ENCODE results near the gene ORC2. TPM values are rescaled to one million over a fixed set of nuclear protein-coding genes. Genes with fewer than 3 reads are reported as not detected.

The ORC2 gene
- total and polyA plus RNA-seq, 10 of the 15 experiments (the other 5 are each of a cell fraction or from before 2014, with no cell fraction given): 6.1 to 36.9 (median 17.6) TPM

GRCh38 chr2:200939832-200940231 is 23.6 kb downstream of the ORC2 start:
- intact Hi-C loops (cut with micrococcal nuclease; ENCODE audit: unreplicated experiment) (no loop called here), in situ Hi-C loops (cut with MboI) (no loop called here)
- FAIRE-seq: no peak
- H4K20me1 ChIP-seq (ENCODE audit: control insufficient read depth, insufficient read depth): no peaks in the 10 kb centered on the region
- no peak overlapping the region for H3K27ac ChIP-seq (ENCODE audit: control insufficient read depth, insufficient read depth)
- POLR2A ChIA-PET: no interaction called here
- H3K9me3 ChIP-seq (replicated peaks; ENCODE audit: control insufficient read depth, insufficient read depth, low read length): no peaks in the 10 kb centered on the region
- H2AFZ ChIP-seq (ENCODE audit: control insufficient read depth, low read depth, low read length): no peak overlapping the region
- CTCF ChIA-PET: interaction anchor here (1.0 to 1.6 kb wide), 2 partner anchors 10 to 129 kb away, joined by 3 to 5 read pairs; no protein-coding TSS in a partner anchor
- H3K4me3 ChIP-seq: no peak overlapping the region
- H3K27me3 ChIP-seq (replicated peaks in 1 of 2; ENCODE audit: control insufficient read depth in 2 of 2, insufficient read depth in 2 of 2, low read length in 1 of 2): no peaks in the 10 kb centered on the region
- no peak overlapping the region for H3K9ac ChIP-seq (ENCODE audit: control insufficient read depth, insufficient read depth, low read length)
- no TSS peak for BruUV-seq (replicated peaks)
- no peaks in the 10 kb centered on the region for H3K4me1 ChIP-seq (ENCODE audit: control insufficient read depth, insufficient read depth, low read length)
- no peak overlapping the region for H3K4me2 ChIP-seq (ENCODE audit: control insufficient read depth, insufficient read depth)
- SMC1A ChIA-PET (ENCODE audit: uncharacterized antibody, unreplicated experiment): no interaction called here
- no peak for DNase-seq (ENCODE audit: low read depth, low spot score)
- H3K79me2 ChIP-seq (ENCODE audit: control insufficient read depth, insufficient read depth, low read length): no peaks in the 10 kb centered on the region
- H3K36me3 ChIP-seq (ENCODE audit: control insufficient read depth in 2 of 2, insufficient read depth in 2 of 2, low read length in 1 of 2): peaks cover 1 to 25% of the 10 kb centered on the region in 2 experiments
- ATAC-seq: no peak
- RAD21 ChIA-PET (ENCODE audit: unreplicated experiment): no interaction called here
- WGBS (ENCODE audit: insufficient coverage, insufficient replicate concordance, low lambda C conversion rate, missing lambda C conversion rate): 100% methylated on average over 1 of the region's 1 CpG
- TF ChIP-seq SMC3 (IDR thresholded peaks at IDR 0.05; ENCODE audit: borderline replicate concordance, low read length): no peak
- no peak for TF ChIP-seq IRF3 (IDR thresholded peaks at IDR 0.05)
- no peak for TF ChIP-seq NR2F1 (conservative IDR thresholded peaks at IDR 0.05)
- TF ChIP-seq CBX5 (IDR thresholded peaks at IDR 0.05; ENCODE audit: low read depth): no peak
- TF ChIP-seq RUNX3 (IDR thresholded peaks at IDR 0.05; ENCODE audit: low read length): no peak
- no peak for TF ChIP-seq MYC (IDR thresholded peaks at IDR 0.05; ENCODE audit: insufficient read depth, insufficient read length, insufficient replicate concordance, low read length, severe bottlenecking)
- no peak for TF ChIP-seq ZNF622 (IDR thresholded peaks at IDR 0.05)
- TF ChIP-seq POLR2AphosphoS2 (IDR thresholded peaks at IDR 0.05; ENCODE audit: low read depth, low read length): no peak
- no peak for TF ChIP-seq HSF1 (IDR thresholded peaks at IDR 0.05; ENCODE audit: low read depth, low read length)
- TF ChIP-seq EED (IDR thresholded peaks at IDR 0.05; ENCODE audit: low read depth): no peak
- TF ChIP-seq ZNF217 (IDR thresholded peaks at IDR 0.05): no peak
- no peak for TF ChIP-seq FOXK2 (IDR thresholded peaks at IDR 0.05)
- TF ChIP-seq ELK1 (IDR thresholded peaks at IDR 0.05; ENCODE audit: low read depth, low read length): no peak
- no peak for TF ChIP-seq POLR2A (IDR thresholded peaks at IDR 0.05; ENCODE audit: low read depth, low read length)
- no peak for TF ChIP-seq ATF3 (IDR thresholded peaks at IDR 0.05; ENCODE audit: borderline replicate concordance, extremely low read depth, low read depth, low read length)

Data from GM12878 (cell line).